GM23338 (cell line): ENCODE measurements around the gene DSCAML1. TPM values are rescaled to one million over a fixed set of nuclear protein-coding genes. Genes with fewer than 3 reads are reported as not detected.

ENCODE experiments used
- ATAC-seq: fragments of 200-7000 bp; cut with Tn5 transposase; 3 replicates; pipeline ENCODE4 v1.9.1; 2020
- DNase-seq: peaks from one replicate; pipeline ENCODE4 v3.0.0-alpha.2; 2015; ENCODE audit warnings: low spot score
- H2AFZ ChIP-seq: fragments of 200-600 bp; sonication (generic); 2 replicates; pipeline ENCODE4 v1.8.0; 2016; ENCODE audit warnings: antibody characterized with exemption, mild to moderate bottlenecking, moderate library complexity
- H3F3A ChIP-seq: fragments of 200-600 bp; sonication (generic); replicated peaks from 2 replicates; pipeline ENCODE4 v1.8.0; 2017; ENCODE audit warnings: antibody characterized with exemption, mixed run types, low read depth
- H3K27ac ChIP-seq: fragments of 200-600 bp; sonication (generic); 2 replicates; pipeline ENCODE4 v1.6.1; 2016; ENCODE audit warnings: low read depth
- H3K27me3 ChIP-seq: fragments of 200-600 bp; sonication (generic); 2 replicates; pipeline ENCODE4 v1.8.0; 2016; ENCODE audit warnings: mild to moderate bottlenecking, mixed run types, moderate library complexity; ENCODE audit not compliant: insufficient read depth
- H3K36me3 ChIP-seq: fragments of 200-600 bp; sonication (generic); 2 replicates; pipeline ENCODE4 v1.8.0; 2016; ENCODE audit warnings: mild to moderate bottlenecking; ENCODE audit not compliant: insufficient read depth
- H3K4me1 ChIP-seq: fragments of 200-600 bp; sonication (generic); 2 replicates; pipeline ENCODE4 v1.8.0; 2016; ENCODE audit warnings: mild to moderate bottlenecking, moderate library complexity; ENCODE audit not compliant: insufficient read depth
- H3K4me2 ChIP-seq: fragments of 200-600 bp; sonication (generic); 2 replicates; pipeline ENCODE4 v1.7.1; 2017; ENCODE audit warnings: mixed run types
- H3K4me3 ChIP-seq: fragments of 200-600 bp; sonication (generic); 2 replicates; pipeline ENCODE4 v1.6.1; 2016; ENCODE audit warnings: mixed run types
- H3K79me2 ChIP-seq: fragments of 200-600 bp; sonication (generic); replicated peaks from 2 replicates; pipeline ENCODE4 v1.8.0; 2017; ENCODE audit warnings: mild to moderate bottlenecking; ENCODE audit not compliant: insufficient read depth
- H3K9me2 ChIP-seq: fragments of 200-600 bp; sonication (generic); 2 replicates; pipeline ENCODE4 v1.8.0; 2017; ENCODE audit not compliant: insufficient read depth
- H4K20me1 ChIP-seq: fragments of 200-600 bp; sonication (generic); replicated peaks from 2 replicates; pipeline ENCODE4 v1.8.0; 2017; ENCODE audit warnings: mild to moderate bottlenecking; ENCODE audit not compliant: insufficient read depth
- H3K27ac Mint-ChIP-seq: 2 replicates; pipeline ENCODE4 v1.8.0; 2020; ENCODE audit warnings: inconsistent platforms, mild to moderate bottlenecking, moderate library complexity, mixed read lengths
- H3K27me3 Mint-ChIP-seq: 3 replicates; pipeline ENCODE4 v1.8.0; 2022; ENCODE audit warnings: low read depth, mild to moderate bottlenecking, moderate library complexity, mixed read lengths, inconsistent platforms; ENCODE audit not compliant: insufficient read depth, poor library complexity
- H3K36me3 Mint-ChIP-seq: 3 replicates; pipeline ENCODE4 v1.8.0; 2021; ENCODE audit warnings: low read depth, mild to moderate bottlenecking, inconsistent platforms, moderate library complexity, mixed read lengths
- H3K4me1 Mint-ChIP-seq: 3 replicates; pipeline ENCODE4 v1.8.0; 2020; ENCODE audit warnings: mild to moderate bottlenecking, inconsistent platforms, mixed read lengths
- H3K4me3 Mint-ChIP-seq: 3 replicates; pipeline ENCODE4 v1.8.0; 2021; ENCODE audit warnings: moderate library complexity, mild to moderate bottlenecking, inconsistent platforms, mixed read lengths
- H3K9me3 Mint-ChIP-seq: 3 replicates; pipeline ENCODE4 v1.8.0; 2020; ENCODE audit warnings: moderate library complexity, mild to moderate bottlenecking, inconsistent platforms, mixed read lengths
- CTCF ChIP-seq, 2 experiments: fragments of 200-600 bp in 1 of 2; sonication (generic) in 1 of 2; conservative IDR thresholded peaks; 2 replicates each; pipeline versions ENCODE4 v1.5.1 to v1.6.1; 2016 to 2017; ENCODE audit warnings: antibody characterized with exemption in 2 of 2, low read depth in 2 of 2, mild to moderate bottlenecking in 2 of 2, moderate library complexity in 1 of 2
- ETS1 ChIP-seq: IDR thresholded peaks from 2 replicates; pipeline ENCODE4 v1.6.1; 2016; ENCODE audit warnings: antibody characterized with exemption
- EZH2 ChIP-seq: fragments of 200-600 bp; sonication (generic); IDR thresholded peaks from one replicate; pipeline ENCODE4 v1.8.0; 2017; ENCODE audit warnings: antibody characterized with exemption, mild to moderate bottlenecking, low read depth; ENCODE audit not compliant: unreplicated experiment
- EZH2phosphoT487 ChIP-seq: fragments of 200-600 bp; sonication (generic); IDR thresholded peaks from one replicate; pipeline ENCODE4 v1.8.1; 2018; ENCODE audit warnings: antibody characterized with exemption; ENCODE audit not compliant: unreplicated experiment
- JUNB ChIP-seq: IDR thresholded peaks from one replicate; pipeline ENCODE4 v1.6.1; 2016; ENCODE audit warnings: antibody characterized with exemption; ENCODE audit not compliant: unreplicated experiment
- NANOG ChIP-seq: IDR thresholded peaks from 2 replicates; pipeline ENCODE4 v1.6.1; 2016; ENCODE audit warnings: antibody characterized with exemption, borderline replicate concordance
- POLR2AphosphoS5 ChIP-seq: IDR thresholded peaks from 2 replicates; pipeline ENCODE4 v1.6.1; 2016; ENCODE audit warnings: antibody characterized with exemption, low read depth
- ZNF114 ChIP-seq: fragments of 250-450 bp; sonication (Bioruptor Pico); IDR thresholded peaks from 2 replicates; pipeline ENCODE4 v1.5.0; 2020; ENCODE audit warnings: mild to moderate bottlenecking, moderate library complexity
- ZNF331 ChIP-seq: fragments of 250-450 bp; sonication (Bioruptor Pico); IDR thresholded peaks from 2 replicates; pipeline ENCODE4 v1.5.0; 2020; ENCODE audit warnings: low read depth, mild to moderate bottlenecking, moderate library complexity
- ZNF462 ChIP-seq: fragments of 250-450 bp; sonication (Bioruptor Pico); IDR thresholded peaks from 2 replicates; pipeline ENCODE4 v1.5.0; 2020; ENCODE audit warnings: mild to moderate bottlenecking, moderate library complexity
- polyA plus RNA-seq: library from polyadenylated mRNA; unstranded; fragments of >200 nt; fragmentation: Nextera tagmentation; extraction: Ambion mirVana; gene quantifications from 2 replicates; pipeline ENCODE4 v1.2.1, GENCODE V29; 2016
- total RNA-seq: library from RNA; depleted of rRNA; stranded (reverse); fragments of >200 nt; shearing (Covaris generic); gene quantifications from 2 replicates; pipeline ENCODE4 v1.2.3, GENCODE V29; 2014

Gene DSCAML1
- total and polyA plus RNA-seq, 2 experiments from 2014 or later, result 0.17 TPM; not detected in 1

GRCh38 chr11:117573326-117573725 lies 223.7 kb downstream of the DSCAML1 start:
- Mint-ChIP-seq H3K9me3 (no peaks in the 10 kb centered on the region), H3K4me3 (no peak overlapping the region), H3K27ac (no peak overlapping the region), H3K4me1 (no peaks in the 10 kb centered on the region), H3K36me3 (no peaks in the 10 kb centered on the region), H3K27me3 (peaks cover 11% of the 10 kb centered on the region)
- Histone ChIP-seq H3K27me3 (no peaks in the 10 kb centered on the region), H4K20me1 (no peaks in the 10 kb centered on the region), H3K27ac (no peak overlapping the region), H3K4me3 (no peak overlapping the region), H3K4me2 (no peak overlapping the region), H3K4me1 (no peaks in the 10 kb centered on the region), H2AFZ (no peak overlapping the region), H3F3A (no peaks in the 10 kb centered on the region), H3K36me3 (no peaks in the 10 kb centered on the region), H3K79me2 (no peaks in the 10 kb centered on the region), H3K9me2 (no peaks in the 10 kb centered on the region)
- DNase-seq (no peak), ATAC-seq (no peak)
- no peak for TF ChIP-seq ZNF114
- no peak for TF ChIP-seq NANOG
- TF ChIP-seq EZH2, result no peak
- TF ChIP-seq JUNB, result no peak

- H3F3A ChIP-seq, result no peaks in the 10 kb centered on the region
- H2AFZ ChIP-seq, result no peak overlapping the region
- H3K4me1 Mint-ChIP-seq, result no peaks in the 10 kb centered on the region
- no peaks in the 10 kb centered on the region for H3K79me2 ChIP-seq
- TF ChIP-seq EZH2phosphoT487, result no peak
- TF ChIP-seq ZNF462, result no peak
- TF ChIP-seq ZNF114, result no peak
- no peak for TF ChIP-seq POLR2AphosphoS5
- no peak for TF ChIP-seq ETS1
- TF ChIP-seq CTCF (conservative IDR thresholded peaks at IDR 0.05; ENCODE audit: low read depth in 2 of 2), result no peak
- no peak for TF ChIP-seq ZNF331 (CRISPR knock-in tag)
- H3K27me3 ChIP-seq, result no peaks in the 10 kb centered on the region
- DNase-seq (no peak), ATAC-seq (no peak)
- H3K27me3 Mint-ChIP-seq, result peaks cover 11% of the 10 kb centered on the region
- no peaks in the 10 kb centered on the region for H3K9me3 Mint-ChIP-seq
- H3K4me3 ChIP-seq, result no peak overlapping the region
- H3K4me2 ChIP-seq, result no peak overlapping the region
- no peaks in the 10 kb centered on the region for H4K20me1 ChIP-seq
- no peak overlapping the region for H3K27ac Mint-ChIP-seq
- H3K4me1 ChIP-seq, result no peaks in the 10 kb centered on the region
- no peak overlapping the region for H3K27ac ChIP-seq
- no peaks in the 10 kb centered on the region for H3K36me3 ChIP-seq
- H3K4me3 Mint-ChIP-seq, result no peak overlapping the region
- H3K9me2 ChIP-seq, result no peaks in the 10 kb centered on the region
- no peaks in the 10 kb centered on the region for H3K36me3 Mint-ChIP-seq
Measured at GRCh38 chr11:117572671-117573070, 224.3 kb downstream of the DSCAML1 start.
